Amygdala (tissue), 56 donors: Measurements from ENCODE around the gene POLR1A.

Source experiments
- DNase-seq, 56 donors: peaks; one replicate each; lab custom pipeline; 2025; lab: John Stamatoyannopoulos, UW

The POLR1A gene

DNA sequence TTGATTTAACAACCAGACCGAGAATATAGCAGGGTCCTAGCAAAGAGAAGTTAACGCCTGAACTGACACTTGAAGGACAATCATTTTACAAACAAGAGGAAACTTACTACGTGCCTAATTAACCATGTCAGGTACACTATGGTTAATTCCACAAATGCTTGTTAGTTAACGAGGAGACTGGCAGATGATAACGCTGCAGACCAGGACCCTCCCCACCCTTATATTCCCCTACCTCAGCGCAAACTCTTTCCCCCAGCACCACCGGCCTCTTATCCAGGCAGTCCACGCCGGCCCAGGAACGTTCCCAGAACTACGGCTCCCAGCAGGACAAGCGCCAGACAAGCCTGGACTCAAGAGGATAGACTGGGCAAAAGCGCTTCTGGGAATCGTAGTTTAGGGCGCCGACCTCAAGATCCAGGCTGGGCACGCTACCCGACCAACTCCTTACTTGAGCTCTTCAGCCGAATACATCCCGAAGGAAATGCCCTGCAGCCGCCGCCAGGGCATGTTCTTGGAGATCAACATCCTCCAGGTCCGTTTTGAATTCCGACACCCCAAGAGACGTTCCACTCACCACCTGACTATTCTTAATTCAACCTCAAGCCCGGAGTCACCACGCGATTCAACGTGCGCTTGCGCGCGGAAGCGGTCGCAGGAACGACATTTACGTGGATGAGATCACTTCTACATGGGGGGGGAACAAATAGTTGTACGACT, at the start of gene POLR1A:
Gene POLR1A (minus strand): TSS at position 635 of the 717 bp plus-strand sequence. CDS start 110 bp downstream, at position 525.
- peak; percentile 54 to 99 (median 93) for DNase-seq

DNA sequence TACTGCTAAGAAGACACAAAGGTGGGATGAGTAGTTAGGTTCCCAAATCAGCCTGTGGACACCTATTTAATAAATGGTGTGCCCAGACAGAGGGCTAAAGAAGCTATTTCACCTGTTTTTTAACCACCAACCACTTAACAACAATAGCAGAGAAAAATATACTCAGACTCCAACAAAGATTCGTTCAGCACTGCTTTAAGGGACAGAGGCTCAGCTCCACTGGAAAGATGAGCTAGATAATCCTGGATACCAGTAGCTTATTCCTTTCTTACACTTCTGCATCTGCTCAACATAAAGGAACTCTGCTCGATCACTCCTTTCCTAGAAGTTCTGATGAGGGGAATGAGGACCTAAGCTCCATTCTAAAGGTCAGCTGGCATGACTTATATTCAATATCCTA, 44.8 kb upstream of the POLR1A start:
- no peak for DNase-seq

DNA sequence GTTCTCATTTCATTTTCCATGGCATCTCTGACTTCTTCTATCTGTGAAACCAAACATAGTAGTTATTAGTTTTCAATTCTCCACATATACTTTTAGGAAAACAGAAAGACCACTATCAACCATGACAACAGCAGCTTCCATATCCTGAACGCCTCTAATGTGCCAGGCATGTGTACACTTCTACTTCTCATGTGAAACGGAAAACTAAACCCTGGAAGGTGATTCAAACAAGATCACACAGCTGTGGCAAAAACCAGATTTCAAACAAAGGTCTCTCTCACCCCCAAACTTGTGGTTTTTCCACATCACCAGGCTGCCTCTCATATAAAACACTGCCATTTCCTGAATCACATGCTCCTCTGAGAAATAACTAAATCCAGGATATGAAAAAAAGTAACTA, 42.1 kb upstream of the POLR1A start:
- no peak for DNase-seq

DNA sequence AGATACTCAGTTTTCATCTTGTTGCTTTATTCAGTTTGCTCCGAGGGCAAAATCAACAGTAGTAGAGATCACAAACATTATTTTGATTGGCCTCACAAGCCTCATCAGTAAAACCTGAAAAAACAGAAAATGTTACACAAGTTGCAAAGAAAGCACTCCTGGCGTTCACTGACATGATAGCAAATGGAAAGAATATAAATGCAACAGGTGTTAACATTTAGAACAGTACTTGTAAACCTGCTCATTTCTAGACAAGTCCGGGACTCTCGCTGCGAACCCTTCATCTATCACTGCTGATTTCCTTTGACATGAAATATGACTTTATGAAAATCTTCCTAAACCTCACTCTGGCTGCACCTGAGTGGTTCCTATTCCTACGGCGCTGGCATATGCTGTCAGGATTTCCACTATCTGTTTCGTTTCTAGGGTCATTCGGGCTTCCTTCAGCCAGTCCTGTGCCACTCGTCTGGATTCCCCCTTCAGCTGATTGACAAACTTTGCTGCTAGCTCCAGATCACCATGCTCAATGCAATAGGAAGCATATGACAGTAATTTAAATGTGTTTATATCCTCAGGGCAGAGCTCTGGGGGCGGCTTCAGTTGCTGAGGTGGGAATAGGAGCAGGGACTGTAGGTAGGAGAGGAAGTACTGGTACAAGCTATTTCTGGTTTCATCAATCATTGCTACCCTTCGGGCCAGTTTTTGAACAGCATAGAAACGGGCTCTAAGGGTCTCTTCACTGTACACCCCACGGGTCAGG, 38.4 kb upstream of the POLR1A start:
- peak in 1 of 56 donors; percentile 13 for DNase-seq

DNA sequence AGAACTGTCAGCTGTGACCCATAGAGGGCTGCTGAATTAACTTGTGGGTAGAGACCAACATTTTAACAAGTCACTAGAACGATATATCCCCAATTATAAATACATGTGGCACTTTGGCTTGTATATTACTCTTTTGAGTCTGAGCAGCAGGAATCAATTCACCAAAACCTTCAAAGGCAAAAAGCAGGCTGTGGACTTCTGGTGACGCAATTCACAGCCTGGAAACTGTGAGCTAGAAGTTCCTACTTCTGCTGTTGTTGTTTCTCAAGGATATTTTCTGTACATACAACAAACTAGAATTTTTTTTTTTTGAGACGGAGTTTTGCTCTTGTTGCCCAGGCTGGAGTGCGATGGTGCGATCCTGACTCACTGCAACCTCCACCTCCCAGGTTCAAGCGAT, 37.6 kb upstream of the POLR1A start:
- DNase-seq = no peak

DNA sequence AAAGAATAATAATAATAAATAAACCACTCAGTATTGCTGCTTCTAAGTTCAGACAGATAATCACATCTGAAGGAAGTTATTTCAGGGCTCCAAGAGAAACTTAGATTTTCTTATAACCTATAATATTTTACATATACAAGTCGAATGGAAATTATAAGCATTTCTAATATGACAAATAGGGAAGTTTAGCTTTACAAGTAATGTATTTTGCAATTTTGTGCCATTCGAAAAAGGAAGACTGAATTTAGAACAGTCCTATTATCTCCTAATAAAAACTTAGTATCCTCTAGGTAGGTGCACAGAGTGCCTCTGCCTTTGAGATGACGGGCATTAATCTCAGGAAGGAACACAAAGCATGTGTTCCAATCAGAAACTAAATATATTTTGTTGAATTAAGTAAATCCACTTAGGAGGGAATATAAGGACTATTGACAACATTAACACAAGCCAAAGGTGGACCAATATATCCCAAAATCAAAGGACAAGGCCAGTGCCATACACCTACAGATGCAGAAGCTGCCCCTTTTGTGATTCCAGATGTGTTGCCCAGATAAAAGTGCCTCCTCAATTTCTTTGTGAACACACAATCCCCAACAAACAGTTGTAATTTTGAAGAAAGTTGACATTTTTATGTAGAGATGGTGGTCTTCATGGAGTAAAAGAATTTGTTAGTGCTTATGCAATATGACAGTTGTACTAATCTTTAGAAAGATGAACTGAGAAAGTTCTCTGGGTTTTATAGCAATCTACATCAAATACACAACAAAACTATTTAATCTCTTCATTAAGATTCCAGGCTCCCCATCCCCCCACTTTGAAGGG, 37.0 kb upstream of the POLR1A start:
- no peak for DNase-seq

DNA sequence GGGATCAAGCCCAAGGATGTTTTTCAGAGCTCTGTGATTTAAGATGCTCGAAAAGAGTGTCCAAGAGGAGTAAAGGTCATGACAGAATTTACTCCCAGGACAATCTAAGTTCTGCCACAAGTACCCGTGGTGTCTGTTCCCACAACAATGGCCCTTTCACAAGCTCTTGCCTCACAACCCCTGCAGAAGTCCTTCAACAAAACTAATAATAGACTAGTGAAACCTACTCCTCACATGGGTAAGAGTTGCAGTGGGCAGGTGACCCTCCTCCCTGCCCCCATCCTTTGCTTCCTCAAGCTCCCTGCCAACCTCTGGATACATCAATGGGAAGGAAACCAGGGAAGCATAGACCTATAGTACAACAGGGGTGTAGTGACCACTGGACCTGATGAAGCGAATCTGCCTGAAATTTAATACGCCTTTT, 35.3 kb upstream of the POLR1A start:
- DNase-seq = no peak

DNA sequence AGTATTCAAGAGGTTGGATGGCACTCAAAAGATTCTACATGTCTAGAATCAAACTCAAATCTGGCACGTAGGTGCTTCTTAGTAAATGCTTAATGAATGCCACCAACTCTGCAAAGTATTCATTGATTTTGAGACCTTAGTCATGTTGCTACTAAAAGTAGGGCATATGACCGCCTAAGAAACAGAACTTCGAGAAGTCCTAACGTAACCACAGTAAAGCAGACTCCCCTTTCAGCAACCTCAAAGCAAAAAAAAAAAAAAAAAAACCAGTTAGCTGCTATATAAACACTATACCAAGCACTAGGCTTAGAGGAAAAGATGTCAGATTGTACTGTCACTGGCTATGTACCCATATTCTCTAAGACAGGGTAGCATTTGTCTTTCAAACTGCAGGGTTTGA, 34.3 kb upstream of the POLR1A start:
- no peak for DNase-seq

DNA sequence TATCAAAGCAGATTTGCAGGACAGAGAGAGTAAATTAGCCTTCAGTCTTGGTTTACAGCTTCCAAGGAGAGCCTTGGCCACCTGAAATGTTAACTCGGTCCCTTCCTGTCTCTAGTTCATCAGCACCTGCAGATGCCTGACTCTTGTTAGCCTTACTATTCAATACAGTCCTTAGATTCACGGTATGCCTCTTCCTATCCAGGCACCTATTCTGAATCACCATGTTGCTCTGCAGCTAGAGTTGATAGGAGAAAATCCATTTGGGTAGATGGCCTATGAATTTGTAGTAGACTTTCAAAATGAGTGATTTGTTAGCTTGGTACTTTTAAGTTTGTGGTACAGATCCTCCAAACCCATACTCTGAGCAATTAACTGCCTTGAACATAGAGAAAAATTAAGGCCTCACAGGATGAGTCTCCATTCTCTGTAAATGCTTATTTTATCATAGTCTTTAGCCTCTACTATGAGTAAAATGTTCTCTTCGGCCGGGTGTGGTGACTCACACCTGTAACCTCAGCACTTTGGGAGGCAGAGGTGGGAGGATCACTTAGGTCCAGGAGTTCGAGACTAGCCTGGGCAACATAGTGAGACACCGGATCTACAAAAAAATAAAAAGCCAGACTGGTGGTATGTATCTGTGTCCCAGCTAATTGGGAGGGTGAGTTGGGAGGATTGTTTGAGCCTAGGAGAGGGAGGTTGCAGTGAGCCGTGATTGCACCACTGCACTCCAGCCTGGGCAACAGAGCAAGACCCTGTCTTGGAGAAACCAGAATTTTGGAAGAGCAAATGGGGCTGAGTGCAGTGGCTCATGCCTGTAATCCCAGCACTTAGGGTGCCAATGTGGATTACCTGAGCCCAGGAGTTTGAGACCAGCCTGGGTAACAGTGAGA, 33.3 kb upstream of the POLR1A start:
- DNase-seq = no peak

DNA sequence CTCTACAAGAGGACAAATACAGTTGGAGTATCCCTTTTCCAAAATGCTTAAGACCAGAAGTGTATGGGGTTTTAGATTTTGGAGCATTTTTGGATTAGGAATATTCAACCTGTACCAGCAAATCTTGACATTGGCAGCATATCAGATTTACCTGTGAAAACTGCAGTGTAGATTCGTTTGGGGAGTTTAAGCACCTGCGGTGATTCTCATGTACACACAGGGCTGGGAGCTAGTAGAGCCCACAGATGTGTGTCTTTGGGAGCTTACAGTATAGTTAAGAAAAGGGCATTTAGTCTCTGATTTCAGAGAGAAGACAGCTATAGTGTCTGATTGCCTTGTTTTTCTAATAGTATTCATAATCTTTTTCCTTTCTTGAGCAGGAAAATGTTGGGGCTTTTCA, 30.5 kb upstream of the POLR1A start:
- no peak for DNase-seq

DNA sequence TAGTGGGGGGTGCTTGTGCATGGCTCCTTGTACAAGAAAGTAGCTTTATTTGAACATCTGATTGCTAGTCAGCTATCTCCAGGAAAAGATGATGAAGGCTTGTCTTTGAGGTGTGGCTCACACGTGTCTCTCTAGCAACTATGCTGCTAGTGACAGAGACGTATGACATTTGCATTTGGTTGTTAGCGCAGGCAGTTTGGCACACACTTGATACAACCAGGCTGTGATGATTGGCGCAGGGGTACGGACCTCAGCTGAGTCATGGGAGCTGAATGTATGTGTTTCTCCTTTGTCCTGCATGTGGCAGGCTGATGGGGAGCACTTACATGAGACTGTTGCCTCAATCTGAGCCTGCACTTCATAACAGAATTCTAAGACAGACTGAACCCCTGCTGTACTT, 30.0 kb upstream of the POLR1A start:
- peak in 10 of 56 donors; percentile 3 to 24 (median 8) for DNase-seq

DNA sequence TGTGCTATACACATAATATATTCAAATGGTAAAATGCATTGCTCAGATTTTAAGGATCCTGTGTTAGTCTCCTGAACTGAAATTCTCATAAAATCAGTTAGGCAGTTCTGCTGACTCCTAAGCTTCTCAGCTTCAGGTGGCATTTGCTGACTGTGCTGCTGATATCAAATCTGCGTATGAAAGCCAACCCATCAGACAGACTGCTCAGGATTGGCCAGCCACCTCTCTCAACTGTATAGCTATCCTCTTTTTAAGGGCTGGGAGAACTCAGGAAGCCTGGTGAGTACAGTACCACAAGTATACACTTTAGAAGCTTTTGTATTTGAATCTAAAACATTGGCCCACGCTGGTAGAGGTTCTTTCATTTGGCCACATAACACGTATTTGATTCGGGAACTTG, 29.0 kb upstream of the POLR1A start:
- no peak for DNase-seq

DNA sequence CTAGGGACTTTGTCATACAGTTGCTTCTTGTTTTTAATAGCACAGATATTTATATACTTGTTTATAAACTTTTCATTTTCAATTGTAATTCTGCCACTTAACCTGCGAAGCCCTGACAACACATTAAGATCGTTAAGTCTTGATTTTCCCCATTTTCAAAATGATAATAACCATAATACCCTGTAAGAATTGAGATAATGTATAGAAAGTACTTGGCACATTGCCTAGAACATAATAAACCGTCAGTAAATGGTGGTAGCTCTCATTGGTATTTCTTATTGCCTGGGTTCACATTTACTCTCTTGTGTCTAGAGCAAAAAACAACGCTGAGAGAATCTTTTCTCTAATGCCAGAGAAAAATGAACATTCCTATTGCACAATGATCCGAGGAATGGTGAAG, 19.0 kb upstream of the POLR1A start:
- no peak for DNase-seq

DNA sequence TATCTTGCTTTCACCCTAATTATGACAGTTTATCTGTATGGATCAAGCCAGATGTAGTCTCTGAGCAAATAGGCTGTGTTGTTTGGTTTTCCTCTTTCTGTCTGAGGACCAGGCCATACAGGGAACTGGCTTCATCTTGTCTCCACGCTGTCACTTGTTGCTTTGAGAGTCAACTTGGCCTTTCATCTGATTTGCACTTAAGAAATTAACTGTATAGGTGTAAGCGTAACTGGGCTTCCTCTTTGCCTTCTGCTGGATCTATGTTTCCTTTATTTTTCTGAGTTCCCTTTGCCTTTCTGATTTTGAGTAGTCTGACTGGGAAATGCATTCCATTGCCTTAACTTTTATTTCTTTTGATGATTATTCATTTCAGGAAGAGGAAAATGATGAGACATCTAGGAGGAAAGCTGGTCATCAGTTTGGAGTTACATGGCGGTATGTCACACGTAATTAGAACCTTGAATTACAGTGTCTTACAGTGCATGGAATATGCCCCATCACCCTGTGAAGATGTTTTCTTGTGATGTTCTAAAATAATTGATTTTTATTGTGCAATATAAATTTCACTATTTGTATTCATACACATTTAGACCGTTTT, 17.7 kb upstream of the POLR1A start:
- DNase-seq = no peak

DNA sequence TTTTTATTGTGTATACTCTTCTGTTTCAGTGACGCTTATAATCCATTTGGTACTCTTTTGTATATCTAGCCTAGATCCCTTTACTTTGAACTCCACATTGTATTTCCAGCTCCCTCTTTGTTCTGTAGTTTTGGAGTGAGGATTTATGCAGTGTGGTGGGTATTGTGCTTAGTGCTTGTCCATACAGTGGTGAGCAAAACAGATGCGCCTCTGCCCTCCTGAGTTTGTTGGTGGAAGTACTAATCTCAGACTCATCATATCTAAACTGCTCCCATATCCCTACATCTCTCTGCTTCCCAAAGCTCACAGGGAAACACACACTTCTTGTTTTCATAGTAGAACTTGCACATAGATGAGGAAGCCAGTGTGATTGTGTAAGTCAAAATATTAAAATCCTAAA, 12.4 kb upstream of the POLR1A start:
- DNase-seq = no peak

DNA sequence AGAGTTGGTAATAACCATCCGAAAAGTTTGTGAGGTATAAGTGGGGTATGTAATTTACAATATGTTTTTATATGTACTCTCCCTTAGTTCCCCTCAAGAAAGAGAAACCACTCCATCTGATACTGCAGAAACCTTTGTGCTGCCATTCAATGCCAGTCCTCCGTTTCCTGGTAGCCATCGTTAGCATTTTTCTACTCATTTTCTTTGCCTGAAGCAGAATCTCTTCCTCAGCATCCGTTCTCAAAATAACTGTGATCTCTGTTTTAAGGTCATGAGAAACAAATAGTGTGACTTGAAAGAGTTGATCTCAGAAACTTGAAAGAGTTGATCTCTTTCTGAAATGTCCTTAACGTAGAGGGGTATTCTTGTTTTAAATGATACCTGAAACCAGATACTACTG, 1.3 kb upstream of the POLR1A start:
- DNase-seq = no peak

DNA sequence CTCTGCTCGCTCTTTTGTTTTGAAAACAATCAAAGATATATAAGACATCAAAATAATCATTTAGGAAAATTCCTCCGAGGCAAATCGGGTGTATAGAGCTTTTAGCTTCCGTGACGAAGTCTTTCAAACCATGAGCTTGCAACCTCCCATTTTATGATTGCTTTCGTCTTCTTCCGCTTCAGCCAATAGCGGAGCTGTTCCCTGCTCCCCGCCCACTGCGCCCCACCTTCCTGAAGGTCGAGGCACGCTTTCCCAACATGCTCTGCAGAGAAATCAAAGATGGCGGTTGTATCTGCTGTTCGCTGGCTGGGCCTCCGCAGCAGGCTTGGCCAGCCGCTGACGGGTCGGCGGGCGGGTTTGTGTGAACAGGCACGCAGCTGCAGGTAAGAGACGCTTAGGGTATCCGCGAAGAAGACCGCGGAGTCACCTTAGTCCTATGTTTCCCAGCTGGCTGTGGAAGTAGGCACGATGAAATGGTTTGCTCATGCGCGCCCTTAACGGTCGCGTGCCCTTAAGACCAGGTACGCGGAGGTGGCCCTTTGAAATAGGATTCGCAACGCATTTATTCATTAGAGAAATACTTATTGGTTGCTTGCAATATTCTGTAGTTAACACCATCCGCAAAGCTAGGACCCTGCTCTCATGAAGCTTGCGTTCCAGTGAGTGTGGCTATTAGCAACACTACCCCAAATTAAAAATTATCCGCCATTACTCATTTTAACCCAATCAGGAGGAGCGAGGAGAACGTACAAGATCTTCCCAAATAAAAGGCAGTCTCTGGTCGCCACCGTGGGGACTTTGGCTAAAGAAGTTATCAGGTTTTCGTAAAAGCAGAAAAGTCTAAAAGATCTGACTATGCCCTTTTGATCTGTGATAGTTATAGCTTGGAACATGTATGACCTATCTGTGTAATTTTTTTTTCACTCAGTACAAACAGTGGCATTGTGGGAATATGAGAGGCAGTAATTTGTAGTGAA, 571 bp upstream of the POLR1A start, which contains the start of gene PTCD3:
Gene PTCD3 (plus strand): TSS at position 267 of the 977 bp plus-strand sequence. CDS start 13 bp downstream, at position 280.
- peak; percentile 28 to 96 (median 90) for DNase-seq

DNA sequence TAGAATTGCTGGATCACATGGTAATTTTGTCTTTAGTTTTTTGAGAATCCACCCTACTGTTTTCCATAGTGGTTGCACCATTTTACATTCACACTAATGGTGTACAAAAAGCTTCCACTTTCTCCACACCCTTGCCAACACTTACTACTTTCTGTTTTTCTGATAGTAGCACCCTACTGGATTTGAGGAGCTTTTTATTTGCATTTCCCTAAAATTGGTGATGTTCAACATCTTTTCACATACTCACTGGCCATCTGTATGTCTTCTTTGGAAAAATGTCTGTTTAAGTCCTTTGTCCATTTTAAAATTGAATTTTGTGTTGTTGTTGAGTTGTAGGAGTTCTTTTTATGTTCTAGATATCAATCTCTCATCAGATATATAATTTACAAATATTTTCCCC, 3.5 kb downstream of the POLR1A start:
- no peak for DNase-seq
